HG03520 (cell line): ENCODE measurements around the gene TCF12.
"Not testable (repeated sequence)": the region's sequence is repeated elsewhere in the genome, so short reads cannot be mapped to it uniquely, and the experiment has no call there.

Experiments
- ATAC-seq: cut with Tn5 transposase; IDR thresholded peaks from one replicate; pipeline ENCODE4 v1.9.1; 2021; ENCODE audit warnings: mild to moderate bottlenecking, moderate library complexity; ENCODE audit not compliant: unreplicated experiment

The TCF12 gene

GRCh38 chr15:56943403-56943802, 25.0 kb downstream of the TCF12 start:
- ATAC-seq = no peak

- no peak for ATAC-seq
These were observed 26.0 kb downstream of the TCF12 start for GRCh38 chr15:56944485-56944884.

- no peak for ATAC-seq
These were observed 27.7 kb downstream of the TCF12 start for GRCh38 chr15:56946150-56946549.

- no peak for ATAC-seq
These were observed 29.7 kb downstream of the TCF12 start for GRCh38 chr15:56948000-56948763.

GRCh38 chr15:56948764-56949101, 30.3 kb downstream of the TCF12 start:
- ATAC-seq = no peak

- peak; percentile 80 for ATAC-seq
These were observed 32.5 kb downstream of the TCF12 start for GRCh38 chr15:56950979-56951378.

GRCh38 chr15:56953790-56954189, 35.3 kb downstream of the TCF12 start:
- ATAC-seq = no peak

- ATAC-seq = not testable (repeated sequence)
These were observed 36.6 kb downstream of the TCF12 start for GRCh38 chr15:56955011-56955410.

- ATAC-seq = no peak
These were observed 38.1 kb downstream of the TCF12 start for GRCh38 chr15:56956538-56956937.

- no peak for ATAC-seq
These were observed 39.5 kb downstream of the TCF12 start for GRCh38 chr15:56957812-56958406.

- no peak for ATAC-seq
These were observed 40.8 kb downstream of the TCF12 start for GRCh38 chr15:56959318-56959648.

- ATAC-seq = no peak
These were observed 41.7 kb downstream of the TCF12 start for GRCh38 chr15:56960116-56960515.

- no peak for ATAC-seq
These were observed 44.7 kb downstream of the TCF12 start for GRCh38 chr15:56963126-56963525.

- no peak for ATAC-seq
These were observed 45.3 kb downstream of the TCF12 start for GRCh38 chr15:56963710-56964109.

GRCh38 chr15:56964182-56964581, 45.7 kb downstream of the TCF12 start:
- no peak for ATAC-seq

- ATAC-seq = no peak
These were observed 47.0 kb downstream of the TCF12 start for GRCh38 chr15:56965231-56966013.

GRCh38 chr15:56967336-56967735, 48.9 kb downstream of the TCF12 start:
- ATAC-seq = no peak

- no peak for ATAC-seq
These were observed 49.8 kb downstream of the TCF12 start for GRCh38 chr15:56968256-56968655.

- ATAC-seq = no peak
These were observed 50.4 kb downstream of the TCF12 start for GRCh38 chr15:56968821-56969220.

- ATAC-seq = no peak
These were observed 50.9 kb downstream of the TCF12 start for GRCh38 chr15:56969265-56969895.

- no peak for ATAC-seq
These were observed 53.1 kb downstream of the TCF12 start for GRCh38 chr15:56971571-56971970.

GRCh38 chr15:56972016-56972415, 53.6 kb downstream of the TCF12 start:
- no peak for ATAC-seq
